Measurements from ENCODE around the gene FLT3. TPM values are rescaled to one million over a fixed set of nuclear protein-coding genes. Genes with fewer than 3 reads are reported as not detected.

The FLT3 gene
- total RNA-seq, 4 donors from 2014 or later: 0.47 to 1.2 (median 1.2) TPM

GRCh38 chr13:27963491-27963890 lies 136.9 kb downstream of the FLT3 start:
- TF ChIP-seq POLR2A (IDR thresholded peaks at IDR 0.05): no peak
- no peak for TF ChIP-seq POLR2AphosphoS5 (IDR thresholded peaks at IDR 0.05)
- TF ChIP-seq, protein P1, sequence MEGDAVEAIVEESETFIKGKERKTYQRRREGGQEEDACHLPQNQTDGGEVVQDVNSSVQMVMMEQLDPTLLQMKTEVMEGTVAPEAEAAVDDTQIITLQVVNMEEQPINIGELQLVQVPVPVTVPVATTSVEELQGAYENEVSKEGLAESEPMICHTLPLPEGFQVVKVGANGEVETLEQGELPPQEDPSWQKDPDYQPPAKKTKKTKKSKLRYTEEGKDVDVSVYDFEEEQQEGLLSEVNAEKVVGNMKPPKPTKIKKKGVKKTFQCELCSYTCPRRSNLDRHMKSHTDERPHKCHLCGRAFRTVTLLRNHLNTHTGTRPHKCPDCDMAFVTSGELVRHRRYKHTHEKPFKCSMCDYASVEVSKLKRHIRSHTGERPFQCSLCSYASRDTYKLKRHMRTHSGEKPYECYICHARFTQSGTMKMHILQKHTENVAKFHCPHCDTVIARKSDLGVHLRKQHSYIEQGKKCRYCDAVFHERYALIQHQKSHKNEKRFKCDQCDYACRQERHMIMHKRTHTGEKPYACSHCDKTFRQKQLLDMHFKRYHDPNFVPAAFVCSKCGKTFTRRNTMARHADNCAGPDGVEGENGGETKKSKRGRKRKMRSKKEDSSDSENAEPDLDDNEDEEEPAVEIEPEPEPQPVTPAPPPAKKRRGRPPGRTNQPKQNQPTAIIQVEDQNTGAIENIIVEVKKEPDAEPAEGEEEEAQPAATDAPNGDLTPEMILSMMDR (IDR thresholded peaks at IDR 0.05): no peak
- TF ChIP-seq EP300 (IDR thresholded peaks at IDR 0.05): no peak
- no peaks in the 10 kb centered on the region for H3K9me3 ChIP-seq
- H3K36me3 ChIP-seq: no peaks in the 10 kb centered on the region
- H3K4me1 ChIP-seq: peaks cover 42% of the 10 kb centered on the region
- 78% methylated on average over 3 of the region's 3 CpGs for WGBS
- no peak for DNase-seq (ENCODE audit: low spot score in 2 of 2)
- peaks cover 96% of the 10 kb centered on the region for H3K27me3 ChIP-seq
- H3K4me3 ChIP-seq: no peak overlapping the region
- no peak overlapping the region for H3K27ac ChIP-seq

GRCh38 chr13:27962982-27963381 lies 137.4 kb downstream of the FLT3 start:
- Histone ChIP-seq H3K4me3 (no peak overlapping the region), H3K9me3 (no peaks in the 10 kb centered on the region), H3K36me3 (no peaks in the 10 kb centered on the region), H3K27me3 (peaks cover 95% of the 10 kb centered on the region), H3K4me1 (peaks cover 37% of the 10 kb centered on the region), H3K27ac (no peak overlapping the region)
- DNase-seq (ENCODE audit: low spot score in 2 of 2): peak in 1 of 2 donors; percentile 67
- 78% methylated on average over 9 of the region's 9 CpGs for WGBS
- TF ChIP-seq POLR2AphosphoS5 (IDR thresholded peaks at IDR 0.05) (no peak), POLR2A (IDR thresholded peaks at IDR 0.05) (no peak), EP300 (IDR thresholded peaks at IDR 0.05) (no peak)
- TF ChIP-seq, protein P1 (IDR thresholded peaks at IDR 0.05): no peak

DNA sequence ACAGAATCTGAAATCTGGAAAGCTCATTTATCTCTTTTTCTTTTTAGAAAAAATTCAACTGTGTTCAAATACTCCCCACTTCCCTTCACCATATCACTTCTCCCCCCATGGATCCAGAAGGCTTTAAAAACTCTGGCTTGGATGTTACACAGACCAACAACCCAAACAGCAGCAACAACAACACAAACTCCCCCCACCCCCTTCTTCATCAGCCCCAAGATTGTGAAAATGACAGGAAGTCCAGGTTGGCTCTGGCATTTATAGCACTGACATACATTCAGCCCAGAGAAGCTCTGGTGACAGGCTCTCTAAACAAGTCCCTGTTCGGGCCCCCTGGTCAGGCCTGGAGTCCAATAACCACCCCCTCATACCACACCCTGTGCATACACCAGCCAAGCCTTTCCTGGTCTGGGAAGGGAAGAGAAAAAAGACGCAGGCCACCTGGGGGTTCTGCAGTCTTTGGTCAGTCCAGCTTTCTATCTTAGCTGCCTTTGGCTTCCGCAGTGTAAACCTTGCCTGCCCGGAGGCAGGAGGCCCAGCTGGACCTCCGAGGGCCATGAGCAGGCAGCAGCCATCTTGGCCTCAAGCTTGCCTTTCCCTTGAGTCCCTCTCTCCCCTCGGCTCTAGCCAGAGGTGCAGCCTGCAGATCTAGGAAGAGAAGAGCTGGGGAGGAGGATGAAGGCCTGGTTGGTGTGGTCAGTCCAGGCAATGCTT lies 138.1 kb downstream of the FLT3 start:
- Histone ChIP-seq H3K9me3 (no peaks in the 10 kb centered on the region), H3K4me1 (peaks cover 32% of the 10 kb centered on the region), H3K27me3 (peaks cover 94% of the 10 kb centered on the region), H3K27ac (no peak overlapping the region), H3K36me3 (no peaks in the 10 kb centered on the region), H3K4me3 (no peak overlapping the region)
- 68% methylated on average over 5 of the region's 6 CpGs for WGBS
- DNase-seq (ENCODE audit: low spot score in 2 of 2): peak in 1 of 2 donors; percentile 43
- no peak for TF ChIP-seq POLR2AphosphoS5 (IDR thresholded peaks at IDR 0.05)
- TF ChIP-seq, protein P1 (IDR thresholded peaks at IDR 0.05): no peak
- TF ChIP-seq EP300 (IDR thresholded peaks at IDR 0.05): no peak
- no peak for TF ChIP-seq POLR2A (IDR thresholded peaks at IDR 0.05)

- no peak overlapping the region for H3K27ac ChIP-seq
- H3K27me3 ChIP-seq: peaks cover 94% of the 10 kb centered on the region
- H3K9me3 ChIP-seq: no peaks in the 10 kb centered on the region
- peak overlapping the region; percentile 45 for H3K4me3 ChIP-seq
- DNase-seq (ENCODE audit: low spot score in 2 of 2): no peak
- no peaks in the 10 kb centered on the region for H3K36me3 ChIP-seq
- peaks cover 23% of the 10 kb centered on the region for H3K4me1 ChIP-seq
- no peak for TF ChIP-seq POLR2A (IDR thresholded peaks at IDR 0.05)
- WGBS: 12% methylated on average over 22 of the region's 25 CpGs
These were observed 138.9 kb downstream of the FLT3 start for GRCh38 chr13:27961227-27962085.

DNA sequence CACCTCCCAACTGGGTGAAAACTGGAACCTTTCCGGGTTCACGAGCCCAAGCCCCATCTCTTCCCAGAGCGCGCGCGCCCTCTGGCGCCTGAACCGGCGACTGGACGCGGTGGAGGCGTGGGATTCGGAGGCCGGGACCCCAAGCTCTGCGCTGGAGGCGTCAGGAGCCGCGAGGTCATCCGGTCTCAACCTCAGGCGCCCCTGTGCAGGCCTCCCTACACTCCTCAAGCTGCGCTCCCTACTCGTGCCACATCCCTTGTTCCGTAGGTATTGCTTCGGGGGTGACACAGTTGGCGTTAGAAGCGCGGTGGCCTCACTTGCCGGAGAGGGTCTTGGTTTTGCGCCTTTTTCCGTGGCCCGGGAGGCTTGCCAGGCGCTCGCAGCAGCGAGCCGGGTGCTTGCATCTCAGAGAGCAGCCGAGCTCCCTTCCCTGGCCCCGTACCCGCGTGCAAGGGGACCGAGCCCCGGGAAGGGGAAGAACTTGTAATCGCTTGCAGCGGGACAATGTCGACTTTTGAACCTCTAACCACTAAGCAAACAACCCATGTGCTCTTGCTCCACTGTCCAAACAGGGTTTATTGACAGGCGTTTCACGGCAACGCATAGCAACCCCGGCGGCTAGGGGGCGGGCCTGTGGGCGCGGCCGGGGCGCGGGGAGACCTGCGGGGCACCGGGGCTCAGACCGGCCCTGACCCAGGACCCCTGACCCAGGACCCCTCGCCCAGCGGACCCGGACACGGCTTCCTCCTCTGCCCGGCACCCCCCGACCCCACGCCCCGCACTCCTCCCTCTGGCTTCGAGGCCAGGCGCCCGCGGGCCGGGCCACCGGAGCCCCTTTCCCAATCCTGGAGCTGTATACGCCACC lies 139.8 kb downstream of the FLT3 start:
- Histone ChIP-seq H3K27ac (no peak overlapping the region), H3K4me3 (peak overlapping the region; percentile 45), H3K27me3 (peaks cover 94% of the 10 kb centered on the region), H3K4me1 (peaks cover 19% of the 10 kb centered on the region), H3K9me3 (no peaks in the 10 kb centered on the region), H3K36me3 (no peaks in the 10 kb centered on the region)
- DNase-seq (ENCODE audit: low spot score in 2 of 2): no peak
- WGBS: 3% methylated on average over 28 of the region's 73 CpGs
- no peak for TF ChIP-seq POLR2AphosphoS5 (IDR thresholded peaks at IDR 0.05)
- TF ChIP-seq, protein P1 (IDR thresholded peaks at IDR 0.05): no peak
- no peak for TF ChIP-seq EP300 (IDR thresholded peaks at IDR 0.05)
- TF ChIP-seq POLR2A (IDR thresholded peaks at IDR 0.05): no peak
